ENCODE measurements around the gene ZNF581.

ZNF581 gene

GRCh38 chr19:55652311-55653128 is 9.1 kb downstream of the ZNF581 start:
- Histone ChIP-seq H3K4me3 (ENCODE audit: low read depth, low read length) (no peak overlapping the region), H3K27me3 (ENCODE audit: control insufficient read depth, insufficient read depth, low read length) (no peaks in the 10 kb centered on the region), H3K9ac (ENCODE audit: low read depth, low read length) (no peak overlapping the region), H3K36me3 (ENCODE audit: control insufficient read depth, insufficient read depth, low read length) (peaks cover 11% of the 10 kb centered on the region; the same call in 1 of the 2 replicates), H3K9me3 (ENCODE audit: control insufficient read depth, insufficient read depth, low read length) (no peaks in the 10 kb centered on the region), H3K27ac (ENCODE audit: low read depth, low read length) (no peak overlapping the region), H3K4me1 (ENCODE audit: control insufficient read depth, insufficient read depth, low read length) (peaks cover 16% of the 10 kb centered on the region)

GRCh38 chr19:55653651-55654322 is 10.3 kb downstream of the ZNF581 start:
- Histone ChIP-seq H3K27ac (ENCODE audit: low read depth, low read length) (peak overlapping the region; percentile 100), H3K27me3 (ENCODE audit: control insufficient read depth, insufficient read depth, low read length) (no peaks in the 10 kb centered on the region), H3K9me3 (ENCODE audit: control insufficient read depth, insufficient read depth, low read length) (no peaks in the 10 kb centered on the region), H3K36me3 (ENCODE audit: control insufficient read depth, insufficient read depth, low read length) (peaks cover 16% of the 10 kb centered on the region; the same call in 1 of the 2 replicates), H3K4me3 (ENCODE audit: low read depth, low read length) (peak overlapping the region; percentile 89), H3K4me1 (ENCODE audit: control insufficient read depth, insufficient read depth, low read length) (peaks cover 21% of the 10 kb centered on the region), H3K9ac (ENCODE audit: low read depth, low read length) (peak overlapping the region; percentile 98)

GRCh38 chr19:55654323-55654867 is 10.9 kb downstream of the ZNF581 start:
- H3K4me1 ChIP-seq (ENCODE audit: control insufficient read depth, insufficient read depth, low read length): peaks cover 21% of the 10 kb centered on the region

GRCh38 chr19:55654868-55655647 is 11.6 kb downstream of the ZNF581 start, which contains the start of gene U2AF2:
U2AF2 (plus strand) TSS chr19:55655035; CDS start chr19:55655105, 70 bp downstream.
- peak within 1 kb of the TSS; percentile 100 for H3K9ac ChIP-seq (ENCODE audit: low read depth, low read length)
- H3K27me3 ChIP-seq (ENCODE audit: control insufficient read depth, insufficient read depth, low read length): no peaks in the 10 kb centered on the region
- H3K9me3 ChIP-seq (ENCODE audit: control insufficient read depth, insufficient read depth, low read length): no peaks in the 10 kb centered on the region
- H3K4me1 ChIP-seq (ENCODE audit: control insufficient read depth, insufficient read depth, low read length): peaks cover 21% of the 10 kb centered on the region
- peak within 1 kb of the TSS; percentile 100 for H3K27ac ChIP-seq (ENCODE audit: low read depth, low read length)
- H3K36me3 ChIP-seq (ENCODE audit: control insufficient read depth, insufficient read depth, low read length): peaks cover 21% of the 10 kb centered on the region
- peak within 1 kb of the TSS; percentile 100 for H3K4me3 ChIP-seq (ENCODE audit: low read depth, low read length)

More at GRCh38 chr19:55654323-55654867, 10.9 kb downstream of the ZNF581 start:
- Histone ChIP-seq H3K36me3 (ENCODE audit: control insufficient read depth, insufficient read depth, low read length) (peaks cover 19% of the 10 kb centered on the region), H3K27me3 (ENCODE audit: control insufficient read depth, insufficient read depth, low read length) (no peaks in the 10 kb centered on the region), H3K9me3 (ENCODE audit: control insufficient read depth, insufficient read depth, low read length) (no peaks in the 10 kb centered on the region), H3K4me3 (ENCODE audit: low read depth, low read length) (peak overlapping the region; percentile 89), H3K9ac (ENCODE audit: low read depth, low read length) (peak overlapping the region; percentile 98), H3K27ac (ENCODE audit: low read depth, low read length) (peak overlapping the region; percentile 100)

- Histone ChIP-seq H3K9me3 (ENCODE audit: control insufficient read depth, insufficient read depth, low read length) (no peaks in the 10 kb centered on the region), H3K36me3 (ENCODE audit: control insufficient read depth, insufficient read depth, low read length) (peaks cover 24% of the 10 kb centered on the region), H3K4me3 (ENCODE audit: low read depth, low read length) (peak overlapping the region; percentile 100), H3K27ac (ENCODE audit: low read depth, low read length) (peak overlapping the region; percentile 100), H3K27me3 (ENCODE audit: control insufficient read depth, insufficient read depth, low read length) (no peaks in the 10 kb centered on the region), H3K9ac (ENCODE audit: low read depth, low read length) (peak overlapping the region; percentile 100), H3K4me1 (ENCODE audit: control insufficient read depth, insufficient read depth, low read length) (peaks cover 21% of the 10 kb centered on the region)
These were observed 12.2 kb downstream of the ZNF581 start for GRCh38 chr19:55655648-55656040.

GRCh38 chr19:55656552-55656951 is 13.1 kb downstream of the ZNF581 start:
- no peak overlapping the region for H3K27ac ChIP-seq (ENCODE audit: low read depth, low read length)

GRCh38 chr19:55656988-55657747 is 13.7 kb downstream of the ZNF581 start:
- no peak overlapping the region for H3K27ac ChIP-seq (ENCODE audit: low read depth, low read length)

More at GRCh38 chr19:55656552-55656951, 13.1 kb downstream of the ZNF581 start:
- H3K9ac ChIP-seq (ENCODE audit: low read depth, low read length): peak overlapping the region; percentile 100
- no peaks in the 10 kb centered on the region for H3K9me3 ChIP-seq (ENCODE audit: control insufficient read depth, insufficient read depth, low read length)
- H3K36me3 ChIP-seq (ENCODE audit: control insufficient read depth, insufficient read depth, low read length): peaks cover 33% of the 10 kb centered on the region
- H3K4me1 ChIP-seq (ENCODE audit: control insufficient read depth, insufficient read depth, low read length): peaks cover 21% of the 10 kb centered on the region
- H3K4me3 ChIP-seq (ENCODE audit: low read depth, low read length): peak overlapping the region; percentile 100
- H3K27me3 ChIP-seq (ENCODE audit: control insufficient read depth, insufficient read depth, low read length): no peaks in the 10 kb centered on the region

GRCh38 chr19:55658846-55659459 is 15.5 kb downstream of the ZNF581 start:
- Histone ChIP-seq H3K27ac (ENCODE audit: low read depth, low read length) (no peak overlapping the region), H3K27me3 (ENCODE audit: control insufficient read depth, insufficient read depth, low read length) (no peaks in the 10 kb centered on the region), H3K9me3 (ENCODE audit: control insufficient read depth, insufficient read depth, low read length) (no peaks in the 10 kb centered on the region), H3K36me3 (ENCODE audit: control insufficient read depth, insufficient read depth, low read length) (peaks cover 57% of the 10 kb centered on the region), H3K4me3 (ENCODE audit: low read depth, low read length) (no peak overlapping the region), H3K4me1 (ENCODE audit: control insufficient read depth, insufficient read depth, low read length) (peaks cover 21% of the 10 kb centered on the region), H3K9ac (ENCODE audit: low read depth, low read length) (no peak overlapping the region)

More at GRCh38 chr19:55656988-55657747, 13.7 kb downstream of the ZNF581 start:
- Histone ChIP-seq H3K36me3 (ENCODE audit: control insufficient read depth, insufficient read depth, low read length) (peaks cover 39% of the 10 kb centered on the region), H3K4me3 (ENCODE audit: low read depth, low read length) (peak overlapping the region; percentile 100), H3K9ac (ENCODE audit: low read depth, low read length) (0 out of 2 replicates have a peak overlapping the region, but pooled peaks have one; percentile 100), H3K9me3 (ENCODE audit: control insufficient read depth, insufficient read depth, low read length) (no peaks in the 10 kb centered on the region), H3K27me3 (ENCODE audit: control insufficient read depth, insufficient read depth, low read length) (no peaks in the 10 kb centered on the region), H3K4me1 (ENCODE audit: control insufficient read depth, insufficient read depth, low read length) (peaks cover 21% of the 10 kb centered on the region)

GRCh38 chr19:55659822-55660221 is 16.4 kb downstream of the ZNF581 start:
- Histone ChIP-seq H3K27me3 (ENCODE audit: control insufficient read depth, insufficient read depth, low read length) (no peaks in the 10 kb centered on the region), H3K27ac (ENCODE audit: low read depth, low read length) (no peak overlapping the region), H3K4me3 (ENCODE audit: low read depth, low read length) (no peak overlapping the region), H3K9me3 (ENCODE audit: control insufficient read depth, insufficient read depth, low read length) (no peaks in the 10 kb centered on the region), H3K4me1 (ENCODE audit: control insufficient read depth, insufficient read depth, low read length) (peaks cover 21% of the 10 kb centered on the region), H3K36me3 (ENCODE audit: control insufficient read depth, insufficient read depth, low read length) (peaks cover 66% of the 10 kb centered on the region), H3K9ac (ENCODE audit: low read depth, low read length) (no peak overlapping the region)

Measured in HUES48 (cell line).